A549 (cell line): ENCODE measurements around the gene ARID3A. TPM values are rescaled to one million over a fixed set of nuclear protein-coding genes. Genes with fewer than 3 reads are reported as not detected.
A peak's percentile ranks its signal among the peaks of the same experiment; 100 is the strongest.
"Not testable (repeated sequence)": the region's sequence is repeated elsewhere in the genome, so short reads cannot be mapped to it uniquely, and the experiment has no call there.

ENCODE experiments used
- ATAC-seq, 2 experiments: fragments of 200-7000 bp in 1 of 2; fragments of >200 bp in 1 of 2; cut with Nextera tagmentation in 1 of 2; cut with Tn5 transposase in 1 of 2; 3 replicates each; pipeline versions ENCODE4 v1.8.0 to v1.9.1; 2018 to 2020; ENCODE audit warnings: mild to moderate bottlenecking in 1 of 2, moderate library complexity in 1 of 2
- CTCF ChIA-PET: fragments of 300-600 bp; sonication (Branson Sonifier 250); formaldehyde crosslinking; extraction: SDS; loops from one replicate; lab custom pipeline; 2021; ENCODE audit warnings: antibody characterized with exemption, inconsistent platforms; lab: Yijun Ruan, JAX
- POLR2A ChIA-PET: fragments of 350-600 bp; formaldehyde crosslinking; extraction: SDS; loops from one replicate; lab custom pipeline; 2021; ENCODE audit warnings: antibody characterized with exemption, inconsistent platforms; lab: Yijun Ruan, JAX
- DNase-seq, 2 experiments: peaks; one replicate each; pipeline versions ENCODE4 v3.0.0 to v3.0.0-alpha.2; 2011 to 2016; ENCODE audit warnings: low read depth in 1 of 2, low spot score in 1 of 2
- FAIRE-seq: peaks from 2 replicates; lab custom pipeline; 2011; peaks lifted over from hg19 to GRCh38; lab: Jason Lieb, UNC
- H3K27ac ChIP-seq, 2 experiments: fragments of >200 bp; sonication (Bioruptor Twin); formaldehyde crosslinking; 3 replicates each; pipeline ENCODE4 v1.5.1; 2016 to 2017
- H3K4me1 ChIP-seq: fragments of >200 bp; sonication (Bioruptor Twin); formaldehyde crosslinking; 3 replicates; pipeline ENCODE4 v1.6.1; 2016
- H3K4me2 ChIP-seq: fragments of >200 bp; sonication (Bioruptor Twin); formaldehyde crosslinking; 3 replicates; pipeline ENCODE4 v1.6.1; 2016
- H3K4me3 ChIP-seq: fragments of >200 bp; sonication (Bioruptor Twin); formaldehyde crosslinking; 3 replicates; pipeline ENCODE4 v1.5.1; 2016
- H3K9me3 ChIP-seq: fragments of >200 bp; sonication (Bioruptor Twin); formaldehyde crosslinking; 3 replicates; pipeline ENCODE4 v1.6.1; 2016
- BCL3 ChIP-seq: fragments of >200 bp; sonication (Bioruptor Twin); formaldehyde crosslinking; IDR thresholded peaks from 3 replicates; pipeline ENCODE4 v1.6.1; 2016
- BHLHE40 ChIP-seq: IDR thresholded peaks from 2 replicates; pipeline ENCODE4 v1.6.1; 2012; ENCODE audit warnings: low read depth, low read length, inconsistent platforms
- CBX8 ChIP-seq: fragments of 200-600 bp; sonication (generic); IDR thresholded peaks from 2 replicates; pipeline ENCODE4 v1.6.1; 2016
- CTCF ChIP-seq: fragments of >200 bp; sonication (Bioruptor Twin); formaldehyde crosslinking; IDR thresholded peaks from 3 replicates; pipeline ENCODE4 v1.5.1; 2016
- EHF ChIP-seq: fragments of 250-450 bp; sonication (Bioruptor Pico); IDR thresholded peaks from 2 replicates; pipeline ENCODE4 v1.5.0; 2020; ENCODE audit warnings: mild to moderate bottlenecking
- EP300 ChIP-seq, 2 experiments: fragments of >200 bp; sonication (Bioruptor Twin); formaldehyde crosslinking; IDR thresholded peaks; 2 replicates in 1 of 2; 3 replicates in 1 of 2; pipeline ENCODE4 v1.6.1; 2016 to 2017
- ESRRA ChIP-seq: fragments of 150-350 bp; IDR thresholded peaks from 2 replicates; pipeline ENCODE4 v1.6.1; 2014; ENCODE audit warnings: mild to moderate bottlenecking, low read length, borderline replicate concordance
- FOSL2 ChIP-seq, 2 experiments: fragments of 450-650 bp in 1 of 2; fragments of >200 bp in 1 of 2; sonication (Bioruptor Twin) in 1 of 2; formaldehyde crosslinking; IDR thresholded peaks; 2 replicates each; pipeline versions ENCODE4 v1.5.0 to v1.6.1; 2016 to 2020; ENCODE audit warnings: mild to moderate bottlenecking in 1 of 2, moderate library complexity in 1 of 2
- JUN ChIP-seq, 2 experiments: fragments of >200 bp; sonication (Bioruptor Twin); formaldehyde crosslinking; IDR thresholded peaks; 2 replicates in 1 of 2; 3 replicates in 1 of 2; pipeline ENCODE4 v1.6.1; 2016 to 2017
- KDM1A ChIP-seq: fragments of 200-600 bp; sonication (generic); IDR thresholded peaks from 2 replicates; pipeline ENCODE4 v1.6.1; 2016; ENCODE audit warnings: low read depth, mild to moderate bottlenecking
- MAFK ChIP-seq: fragments of 450-650 bp; IDR thresholded peaks from 2 replicates; pipeline ENCODE4 v1.6.1; 2014; ENCODE audit not compliant: partially characterized antibody
- MAZ ChIP-seq: fragments of 150-350 bp; IDR thresholded peaks from 2 replicates; pipeline ENCODE4 v1.6.1; 2014; ENCODE audit warnings: antibody characterized with exemption, low read depth, low read length, borderline replicate concordance
- NPAS2 ChIP-seq: fragments of 250-450 bp; sonication (Bioruptor Pico); IDR thresholded peaks from 2 replicates; pipeline ENCODE4 v1.8.0; 2022; ENCODE audit warnings: mild to moderate bottlenecking, moderate library complexity, borderline replicate concordance
- NR3C1 ChIP-seq: fragments of >200 bp; sonication (Bioruptor Twin); formaldehyde crosslinking; IDR thresholded peaks from 3 replicates; pipeline ENCODE4 v1.6.1; 2017
- RAD21 ChIP-seq, 2 experiments: fragments of >200 bp in 1 of 2; sonication (Bioruptor Twin) in 1 of 2; formaldehyde crosslinking in 1 of 2; IDR thresholded peaks in 1 of 2; conservative IDR thresholded peaks in 1 of 2; 2 replicates in 1 of 2; 3 replicates in 1 of 2; pipeline ENCODE4 v1.6.1; 2012 to 2018; ENCODE audit warnings: inconsistent platforms in 1 of 2
- RFX5 ChIP-seq: fragments of 450-650 bp; IDR thresholded peaks from 2 replicates; pipeline ENCODE4 v1.7.1; 2014; ENCODE audit warnings: antibody characterized with exemption, mild to moderate bottlenecking, moderate library complexity
- SREBF2 ChIP-seq: fragments of 450-650 bp; IDR thresholded peaks from 2 replicates; pipeline ENCODE4 v1.6.1; 2014; ENCODE audit warnings: mild to moderate bottlenecking, moderate library complexity
- TFCP2L1 ChIP-seq: fragments of 250-450 bp; sonication (Bioruptor Pico); IDR thresholded peaks from 2 replicates; pipeline ENCODE4 v1.5.0; 2021; ENCODE audit warnings: mild to moderate bottlenecking
- TP53 ChIP-seq: fragments of 250-450 bp; sonication (Bioruptor Pico); IDR thresholded peaks from 2 replicates; pipeline ENCODE4 v1.5.0; 2021; ENCODE audit warnings: mild to moderate bottlenecking, moderate library complexity
- ZSCAN20 ChIP-seq: fragments of 250-450 bp; sonication (Bioruptor Pico); IDR thresholded peaks from 2 replicates; pipeline ENCODE4 v1.8.0; 2022; ENCODE audit warnings: mild to moderate bottlenecking, moderate library complexity
- WGBS: methylation state at CpG from one replicate; pipeline ENCODE4 v1.1.6; 2017; ENCODE audit errors: missing lambda C conversion rate; 5-methylcytosine and 5-hydroxymethylcytosine counted together
- polyA minus RNA-seq: library from RNA; depleted of rRNA, polyadenylated mRNA; stranded (reverse); fragments of >200 nt; gene quantifications from 2 replicates; pipeline ENCODE4 v1.2.3, GENCODE V29; 2011; rRNA and poly(A)+ RNA removed
- polyA plus RNA-seq, 4 experiments: library from polyadenylated mRNA; depleted of rRNA in 3 of 4; stranded (reverse); fragments of >200 nt; fragmentation: RNase III in 1 of 4; extraction: RNeasy Plus Mini Kit Qiagen cat#74134 plus additional on column Dnase treatment in 1 of 4; gene quantifications; 2 replicates in 3 of 4; 3 replicates in 1 of 4; pipeline ENCODE4 v1.2.3, GENCODE V29; 2011 to 2017

Gene ARID3A, protein sequence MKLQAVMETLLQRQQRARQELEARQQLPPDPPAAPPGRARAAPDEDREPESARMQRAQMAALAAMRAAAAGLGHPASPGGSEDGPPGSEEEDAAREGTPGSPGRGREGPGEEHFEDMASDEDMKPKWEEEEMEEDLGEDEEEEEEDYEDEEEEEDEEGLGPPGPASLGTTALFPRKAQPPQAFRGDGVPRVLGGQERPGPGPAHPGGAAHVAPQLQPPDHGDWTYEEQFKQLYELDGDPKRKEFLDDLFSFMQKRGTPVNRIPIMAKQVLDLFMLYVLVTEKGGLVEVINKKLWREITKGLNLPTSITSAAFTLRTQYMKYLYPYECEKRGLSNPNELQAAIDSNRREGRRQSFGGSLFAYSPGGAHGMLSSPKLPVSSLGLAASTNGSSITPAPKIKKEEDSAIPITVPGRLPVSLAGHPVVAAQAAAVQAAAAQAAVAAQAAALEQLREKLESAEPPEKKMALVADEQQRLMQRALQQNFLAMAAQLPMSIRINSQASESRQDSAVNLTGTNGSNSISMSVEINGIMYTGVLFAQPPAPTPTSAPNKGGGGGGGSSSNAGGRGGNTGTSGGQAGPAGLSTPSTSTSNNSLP
- 3.3 and 3.4 TPM in 2 replicates for polyA plus RNA-seq (2011; rRNA removed)
- polyA plus RNA-seq (2012; cell fraction: cytosol; rRNA removed): 9.0 and 11.2 TPM in 2 replicates
- 8.5 and 17.6 TPM in 2 replicates for polyA plus RNA-seq (2012; cell fraction: nucleus; rRNA removed)
- 4.6 to 6.1 TPM (median 5.4 TPM) in 3 replicates for polyA plus RNA-seq (2017; fragmentation: RNase III; extraction: RNeasy Plus Mini Kit Qiagen cat#74134 plus additional on column Dnase treatment)
- 11.5 and 12.7 TPM in 2 replicates for polyA minus RNA-seq

- FAIRE-seq: no peak
- Histone ChIP-seq H3K9me3 (no peaks in the 10 kb centered on the region), H3K4me2 (peak within 1 kb of the TSS; percentile 99), H3K27ac (peak within 1 kb of the TSS; percentile 99 to 100)
- ChIA-PET POLR2A (no interaction called here), CTCF (interaction anchor here (5.5 kb wide), 1 partner anchor 58 kb away, joined by 93 read pairs; the partner anchor contains the start of gene WDR18)
- peak; percentile 71 to 77 for DNase-seq
- TF ChIP-seq NR3C1 (no peak), NPAS2 (CRISPR knock-in tag) (no peak), FOSL2 (IDR thresholded peaks at IDR 0.05) (no peak), FOSL2 (CRISPR knock-in tag; IDR thresholded peaks at IDR 0.05) (peak; percentile 51; the same call in 1 of the 2 replicates), JUN (IDR thresholded peaks at IDR 0.05) (0 out of 5 replicates have a peak, but pooled peaks of 1 of the 2 experiments have one; percentile 24)
- TF ChIP-seq, all 56 proteins: peak for 2
- peaks cover 21% of the 10 kb centered on the region; the same call in 2 of the 3 replicates for H3K4me1 ChIP-seq
- peak within 1 kb of the TSS; percentile 91 for H3K4me3 ChIP-seq
- peak; percentile 62 to 73 for ATAC-seq
- 2% methylated on average over 16 of the region's 97 CpGs for WGBS
These were observed at the start of gene ARID3A for GRCh38 chr19:925526-926322. Gene ARID3A (plus strand): TSS chr19:926035. CDS start chr19:929529, 3,494 bp downstream.

- ChIA-PET POLR2A (no interaction called here), CTCF (interaction anchor here (1.6 kb wide), 1 partner anchor 20 kb away, joined by 3 read pairs; no protein-coding TSS in a partner anchor)
- TF ChIP-seq ZSCAN20: no peak
- TF ChIP-seq BHLHE40: no peak
- no peak for TF ChIP-seq RAD21 (conservative IDR thresholded peaks at IDR 0.05 in 1 of 2, IDR thresholded peaks at IDR 0.05 in 1 of 2)
- TF ChIP-seq RFX5: no peak
- TF ChIP-seq KDM1A: no peak
- TF ChIP-seq EP300 (IDR thresholded peaks at IDR 0.05): no peak
- TF ChIP-seq EHF (CRISPR knock-in tag): no peak
- no peak for TF ChIP-seq CBX8
- TF ChIP-seq MAZ: no peak
- TF ChIP-seq TFCP2L1: no peak
- no peak for TF ChIP-seq SREBF2
- TF ChIP-seq TP53 (CRISPR knock-in tag): no peak
- Histone ChIP-seq H3K4me3 (no peak overlapping the region), H3K27ac (no peak overlapping the region), H3K4me1 (peaks cover 20% of the 10 kb centered on the region), H3K4me2 (no peak overlapping the region), H3K9me3 (no peaks in the 10 kb centered on the region)
- ATAC-seq: no peak
- 69% methylated on average over 14 of the region's 18 CpGs for WGBS
- no peak for DNase-seq
- no peak for FAIRE-seq
These were observed 49.7 kb upstream of the ARID3A start for GRCh38 chr19:876089-876488.

DNA sequence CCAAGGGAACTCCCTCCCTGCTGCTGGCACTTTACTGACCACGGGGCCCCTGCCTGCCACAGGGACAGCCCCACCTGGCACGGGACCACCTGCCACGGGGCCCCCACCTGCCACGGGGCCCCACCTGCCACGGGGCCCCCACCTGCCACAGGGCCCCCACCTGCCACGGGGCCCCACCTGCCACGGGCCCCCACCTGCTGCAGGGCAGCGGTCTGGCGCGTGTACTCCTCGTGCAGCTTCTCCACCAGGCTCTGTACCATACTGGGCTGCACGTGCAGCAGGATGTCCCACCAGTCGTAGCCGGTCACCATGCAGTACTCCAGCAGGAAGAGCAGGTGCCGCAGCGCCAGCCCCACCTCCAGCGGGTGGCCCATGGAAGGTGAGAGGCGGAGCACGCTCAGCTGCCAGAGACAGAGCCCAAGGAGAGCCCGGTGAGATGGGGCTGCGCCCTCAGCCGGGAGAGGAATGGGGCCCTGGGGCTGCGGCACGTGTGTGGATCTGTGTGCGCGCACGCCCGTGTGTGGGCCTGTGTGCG, 49.0 kb upstream of the ARID3A start:
- Histone ChIP-seq H3K4me3 (no peak overlapping the region), H3K4me1 (peaks cover 14% of the 10 kb centered on the region), H3K4me2 (no peak overlapping the region), H3K9me3 (no peaks in the 10 kb centered on the region), H3K27ac (no peak overlapping the region)
- no peak for FAIRE-seq
- POLR2A ChIA-PET: no interaction called here
- TF ChIP-seq BCL3: no peak
- TF ChIP-seq CTCF: no peak
- TF ChIP-seq BHLHE40: no peak
- no peak for TF ChIP-seq RFX5
- no peak for TF ChIP-seq MAFK
- TF ChIP-seq ESRRA: no peak
- ATAC-seq: no peak
- 84% methylated on average over 13 of the region's 29 CpGs for WGBS
- CTCF ChIA-PET: interaction anchor here (1.6 kb wide), 1 partner anchor 21 kb away, joined by 3 read pairs; no protein-coding TSS in a partner anchor
- DNase-seq: no peak

- H3K9me3 ChIP-seq, H3K4me1 ChIP-seq, H3K4me2 ChIP-seq, FAIRE-seq, DNase-seq, ATAC-seq, H3K27ac ChIP-seq, H3K4me3 ChIP-seq: not testable (repeated sequence)
- 60% methylated on average over 2 of the region's 23 CpGs for WGBS
- ChIA-PET CTCF (interaction anchor here (0.9 to 1.8 kb wide), 4 partner anchors 14 to 43 kb away, joined by 3 to 5 read pairs (median 4); partner anchors contain the start of genes MED16 and RNU6-9), POLR2A (interaction anchor here (0.6 kb wide), 1 partner anchor 55 kb away, joined by 5 read pairs; no protein-coding TSS in a partner anchor)
These were observed 47.7 kb upstream of the ARID3A start for GRCh38 chr19:877992-878660.
